Upper lobe of right lung (tissue), 1 donor: ENCODE results near the gene KCNN3. TPM values are rescaled to one million over a fixed set of nuclear protein-coding genes. Genes with fewer than 3 reads are reported as not detected.

Experiments used
- ATAC-seq: fragments of 200-7000 bp; cut with Tn5 transposase; one replicate; pipeline ENCODE4 v1.9.1; 2020; ENCODE audit warnings: mild to moderate bottlenecking, moderate library complexity
- DNase-seq: peaks from one replicate; pipeline ENCODE4 v3.0.0-alpha.2; 2020
- H3K27ac ChIP-seq: fragments of 200-600 bp; one replicate; pipeline ENCODE4 v1.8.0; 2022
- H3K27me3 ChIP-seq: fragments of 200-600 bp; one replicate; pipeline ENCODE4 v1.8.0; 2022; ENCODE audit warnings: mild to moderate bottlenecking
- H3K36me3 ChIP-seq: fragments of 200-600 bp; one replicate; pipeline ENCODE4 v1.8.0; 2022
- H3K4me1 ChIP-seq: fragments of 200-600 bp; one replicate; pipeline ENCODE4 v1.8.0; 2022
- H3K4me3 ChIP-seq: fragments of 200-600 bp; one replicate; pipeline ENCODE4 v1.8.0; 2022; ENCODE audit warnings: mild to moderate bottlenecking
- H3K9me3 ChIP-seq: fragments of 200-600 bp; one replicate; pipeline ENCODE4 v1.8.0; 2022
- CTCF ChIP-seq: fragments of 200-600 bp; IDR thresholded peaks from one replicate; pipeline ENCODE4 v1.8.0; 2022; ENCODE audit warnings: antibody characterized with exemption
- intact Hi-C: fragments of 100-400 bp; cut with DNase I; formaldehyde crosslinking; loops from one replicate; pipeline ENCODE4 v1.11.0; 2022
- total RNA-seq: library from RNA; stranded (reverse); fragmentation: NEBNext Ultra II Directional; extraction: Animal tissue kit (Norgen Biotek cat#: 25700); gene quantifications from one replicate; pipeline ENCODE4 v1.2.1, GENCODE V29; 2021
- donor health status: DM: no; HTN: yes; CAD: no; lungs with severe emphysema.

KCNN3 gene
- total RNA-seq, 1 donor from 2014 or later = 7.6 TPM

GRCh38 chr1:154802982-154803920, 66.8 kb downstream of the KCNN3 start:
- peak; percentile 40 for ATAC-seq
- Histone ChIP-seq H3K27ac (no peak overlapping the region), H3K9me3 (no peaks in the 10 kb centered on the region), H3K27me3 (no peaks in the 10 kb centered on the region), H3K4me1 (no peaks in the 10 kb centered on the region), H3K4me3 (no peak overlapping the region), H3K36me3 (no peaks in the 10 kb centered on the region)
- intact Hi-C loops = no loop called here
- no peak for TF ChIP-seq CTCF
- no peak for DNase-seq

GRCh38 chr1:154802336-154802969, 67.6 kb downstream of the KCNN3 start:
- DNase-seq (no peak), ATAC-seq (no peak)
- no peak for TF ChIP-seq CTCF
- Histone ChIP-seq H3K9me3 (no peaks in the 10 kb centered on the region), H3K4me3 (no peak overlapping the region), H3K27me3 (no peaks in the 10 kb centered on the region), H3K4me1 (no peaks in the 10 kb centered on the region), H3K36me3 (no peaks in the 10 kb centered on the region), H3K27ac (no peak overlapping the region)
- intact Hi-C loops = no loop called here

GRCh38 chr1:154801234-154802011, 68.7 kb downstream of the KCNN3 start:
- Histone ChIP-seq H3K9me3 (no peaks in the 10 kb centered on the region), H3K27me3 (no peaks in the 10 kb centered on the region), H3K4me1 (no peaks in the 10 kb centered on the region), H3K4me3 (no peak overlapping the region), H3K36me3 (no peaks in the 10 kb centered on the region), H3K27ac (no peak overlapping the region)
- no peak for DNase-seq
- ATAC-seq = no peak
- no peak for TF ChIP-seq CTCF
- intact Hi-C loops = no loop called here

- H3K4me3 ChIP-seq = no peak overlapping the region
- H3K36me3 ChIP-seq = no peaks in the 10 kb centered on the region
- DNase-seq = no peak
- no peaks in the 10 kb centered on the region for H3K27me3 ChIP-seq
- no peak overlapping the region for H3K27ac ChIP-seq
- no peak for TF ChIP-seq CTCF
- H3K4me1 ChIP-seq = no peaks in the 10 kb centered on the region
- intact Hi-C loops = no loop called here
- ATAC-seq = no peak
- no peaks in the 10 kb centered on the region for H3K9me3 ChIP-seq
Measured at GRCh38 chr1:154799188-154799587, 70.9 kb downstream of the KCNN3 start.

GRCh38 chr1:154798645-154799044, 71.4 kb downstream of the KCNN3 start:
- Histone ChIP-seq H3K9me3 (no peaks in the 10 kb centered on the region), H3K4me1 (no peaks in the 10 kb centered on the region), H3K27me3 (no peaks in the 10 kb centered on the region), H3K27ac (no peak overlapping the region), H3K36me3 (no peaks in the 10 kb centered on the region), H3K4me3 (no peak overlapping the region)
- DNase-seq (no peak), ATAC-seq (no peak)
- intact Hi-C loops = no loop called here
- TF ChIP-seq CTCF = no peak
